ENCODE measurements around the gene HCLS1. TPM values are rescaled to one million over a fixed set of nuclear protein-coding genes. Genes with fewer than 3 reads are reported as not detected.

The HCLS1 gene
- polyA plus RNA-seq, 3 donors: 311 to 483 (median 475) TPM

DNA sequence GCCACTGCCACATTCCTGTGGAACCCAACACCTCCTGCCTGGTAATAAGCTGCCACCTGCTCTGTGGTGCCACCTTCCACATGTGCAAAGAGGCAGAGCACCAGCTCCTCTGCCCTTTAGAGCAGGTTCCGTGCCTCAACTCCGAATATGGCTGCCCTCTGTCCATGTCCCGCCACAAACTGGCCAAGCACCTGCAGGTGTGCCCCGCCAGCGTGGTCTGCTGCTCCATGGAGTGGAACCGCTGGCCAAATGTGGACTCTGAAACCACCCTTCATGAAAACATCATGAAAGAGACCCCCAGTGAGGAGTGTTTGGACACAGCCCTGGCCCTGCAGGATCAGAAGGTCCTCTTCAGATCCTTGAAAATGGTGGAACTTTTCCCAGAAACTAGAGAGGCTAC is 39.2 kb downstream of the HCLS1 start:
- no peak overlapping the region for H3K4me3 ChIP-seq (replicated peaks in 1 of 3; ENCODE audit: low read depth in 2 of 3, low read length in 3 of 3)
- H3K79me2 ChIP-seq (ENCODE audit: insufficient read depth, low read length): no peaks in the 10 kb centered on the region
- Mint-ChIP-seq H3K4me1 (peaks cover 4% of the 10 kb centered on the region), H3K36me3 (no peaks in the 10 kb centered on the region), H3K4me3 (no peak overlapping the region), H3K9me3 (peaks cover 0 to 6% (median 4%) of the 10 kb centered on the region in 7 donors), H3K27me3 (ENCODE audit: low read depth in 3 of 3) (peaks cover 0 to 1% (median 0%) of the 10 kb centered on the region in 3 donors), H3K27ac (no peak overlapping the region)
- H4K20me1 ChIP-seq (ENCODE audit: insufficient read depth, low read length): no peaks in the 10 kb centered on the region
- H3K4me2 ChIP-seq (replicated peaks; ENCODE audit: extremely low read depth, low read length, poor library complexity, severe bottlenecking): no peak overlapping the region
- WGBS (ENCODE audit: insufficient coverage): 90% methylated on average over 5 of the region's 6 CpGs
- no peak for DNase-seq
- H3K27ac ChIP-seq (ENCODE audit: low read depth in 1 of 2, low read length in 2 of 2): no peak overlapping the region
- peak overlapping the region; percentile 35 for H2AFZ ChIP-seq (ENCODE audit: insufficient read depth, low read depth, low read length, poor library complexity, severe bottlenecking)
- H3K4me1 ChIP-seq (ENCODE audit: control insufficient read depth in 1 of 2, insufficient read depth in 2 of 2, low read length in 2 of 2): no peaks in the 10 kb centered on the region
- no peaks in the 10 kb centered on the region for H3K27me3 ChIP-seq (ENCODE audit: control insufficient read depth in 2 of 2, insufficient read depth in 2 of 2, low read length in 2 of 2)
- TF ChIP-seq CTCF (IDR thresholded peaks at IDR 0.05): no peak
- H3K9ac ChIP-seq (ENCODE audit: insufficient read depth, low read length, poor library complexity, severe bottlenecking): no peak overlapping the region
- intact Hi-C loops (cut with micrococcal nuclease): no loop called here
- H3K36me3 ChIP-seq (replicated peaks in 1 of 2; ENCODE audit: control insufficient read depth in 1 of 2, insufficient read depth in 2 of 2, low read length in 2 of 2): no peaks in the 10 kb centered on the region
- no peaks in the 10 kb centered on the region for H3K9me3 ChIP-seq (replicated peaks in 1 of 2; ENCODE audit: control insufficient read depth in 1 of 2, insufficient read depth in 1 of 2, low read length in 2 of 2)

DNA sequence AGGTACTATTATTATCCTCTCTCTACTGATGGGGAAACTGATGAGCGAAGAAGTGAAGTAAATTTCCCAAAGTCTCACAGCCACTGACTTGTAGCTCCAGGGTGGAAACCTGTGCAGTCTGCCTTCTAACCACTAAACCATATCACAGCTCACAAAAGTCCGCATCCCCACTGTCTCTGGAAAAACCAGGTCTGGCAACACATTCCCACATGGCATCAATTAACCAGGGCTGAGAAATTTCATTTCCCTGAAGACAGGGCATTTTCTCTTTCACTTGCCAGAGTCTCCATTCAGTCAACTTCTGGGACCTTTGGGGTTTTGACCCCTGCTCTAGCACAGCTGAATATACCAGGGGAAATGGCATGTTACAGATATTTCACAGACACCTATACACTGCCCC is 41.0 kb downstream of the HCLS1 start:
- Mint-ChIP-seq H3K27me3 (ENCODE audit: low read depth in 3 of 3) (peaks cover 0 to 1% (median 0%) of the 10 kb centered on the region in 3 donors), H3K4me3 (no peak overlapping the region), H3K36me3 (no peaks in the 10 kb centered on the region), H3K9me3 (peaks cover 0 to 6% (median 4%) of the 10 kb centered on the region in 7 donors), H3K4me1 (peaks cover 4% of the 10 kb centered on the region), H3K27ac (no peak overlapping the region)
- H3K27me3 ChIP-seq (ENCODE audit: control insufficient read depth in 2 of 2, insufficient read depth in 2 of 2, low read length in 2 of 2): no peaks in the 10 kb centered on the region
- TF ChIP-seq CTCF (IDR thresholded peaks at IDR 0.05): no peak
- no peaks in the 10 kb centered on the region for H3K9me3 ChIP-seq (replicated peaks in 1 of 2; ENCODE audit: control insufficient read depth in 1 of 2, insufficient read depth in 1 of 2, low read length in 2 of 2)
- H3K79me2 ChIP-seq (ENCODE audit: insufficient read depth, low read length): no peaks in the 10 kb centered on the region
- no peak overlapping the region for H3K27ac ChIP-seq (ENCODE audit: low read depth in 1 of 2, low read length in 2 of 2)
- no peaks in the 10 kb centered on the region for H3K36me3 ChIP-seq (replicated peaks in 1 of 2; ENCODE audit: control insufficient read depth in 1 of 2, insufficient read depth in 2 of 2, low read length in 2 of 2)
- intact Hi-C loops (cut with micrococcal nuclease): no loop called here
- no peak overlapping the region for H3K9ac ChIP-seq (ENCODE audit: insufficient read depth, low read length, poor library complexity, severe bottlenecking)
- DNase-seq: no peak
- H3K4me3 ChIP-seq (replicated peaks in 1 of 3; ENCODE audit: low read depth in 2 of 3, low read length in 3 of 3): no peak overlapping the region
- H3K4me2 ChIP-seq (replicated peaks; ENCODE audit: extremely low read depth, low read length, poor library complexity, severe bottlenecking): no peak overlapping the region
- H3K4me1 ChIP-seq (ENCODE audit: control insufficient read depth in 1 of 2, insufficient read depth in 2 of 2, low read length in 2 of 2): no peaks in the 10 kb centered on the region
- 100% methylated on average over 1 of the region's 2 CpGs for WGBS (ENCODE audit: insufficient coverage)
- H4K20me1 ChIP-seq (ENCODE audit: insufficient read depth, low read length): no peaks in the 10 kb centered on the region
- no peak overlapping the region for H2AFZ ChIP-seq (ENCODE audit: insufficient read depth, low read depth, low read length, poor library complexity, severe bottlenecking)

All from CD14-positive monocyte (primary cell).